ENCODE measurements around the gene SELENOF. TPM values are rescaled to one million over a fixed set of nuclear protein-coding genes. Genes with fewer than 3 reads are reported as not detected.

Gene SELENOF
- total RNA-seq: 71.7 TPM
- long read RNA-seq, transcript SELENOF-201 (5 exons, 1,781 nt): major isoform, 45 of 51 reads
- long read RNA-seq, partial matches to known transcripts: 0 of 51 reads
- long read RNA-seq, other reads (novel, unspliced or antisense): 2 of 51 reads

DNA sequence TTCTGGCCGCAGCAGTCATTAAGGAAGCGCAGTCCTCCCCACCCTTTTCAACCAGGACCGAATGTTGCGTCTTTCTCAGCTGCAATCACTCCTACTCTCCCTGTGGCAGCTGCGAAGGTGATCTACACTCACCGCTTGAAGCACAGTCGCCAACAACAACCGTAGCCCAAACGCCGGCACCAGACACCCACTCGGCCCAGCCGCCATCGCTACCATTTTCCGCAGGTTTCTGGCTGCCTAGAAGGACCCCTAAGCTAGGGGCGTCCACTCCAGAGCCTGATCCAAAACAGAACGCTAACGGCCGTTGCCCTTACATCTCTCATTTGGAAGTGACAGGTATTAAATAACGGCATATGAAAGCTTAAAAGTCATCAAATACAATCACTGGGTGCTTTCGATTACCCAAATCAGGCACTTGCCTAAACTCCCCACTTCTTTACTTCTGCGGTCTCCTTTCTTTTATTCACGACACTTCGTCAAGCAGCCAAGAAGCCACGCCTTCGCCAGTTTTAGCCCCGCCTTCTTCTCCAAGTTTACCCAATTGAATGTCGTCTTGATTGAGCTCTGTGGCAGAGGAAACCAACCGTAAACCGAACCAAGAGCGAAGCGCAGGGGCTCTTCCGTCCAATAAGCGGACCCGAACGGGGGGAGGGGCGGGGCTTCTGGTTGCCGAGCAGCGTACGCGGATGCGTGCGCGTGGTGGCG, at the start of gene SELENOF:
Gene SELENOF (minus strand): TSS at position 231 of the 705 bp plus-strand sequence. CDS start 15 bp downstream, at position 216.
- DNase-seq: peak; percentile 99
- intact Hi-C loops (cut with micrococcal nuclease): no loop called here
- peak; percentile 97 for ATAC-seq

- intact Hi-C loops (cut with micrococcal nuclease): no loop called here
- ATAC-seq: no peak
- DNase-seq: no peak
Observed at GRCh38 chr1:86960548-86960947, 46.6 kb upstream of the SELENOF start.

DNA sequence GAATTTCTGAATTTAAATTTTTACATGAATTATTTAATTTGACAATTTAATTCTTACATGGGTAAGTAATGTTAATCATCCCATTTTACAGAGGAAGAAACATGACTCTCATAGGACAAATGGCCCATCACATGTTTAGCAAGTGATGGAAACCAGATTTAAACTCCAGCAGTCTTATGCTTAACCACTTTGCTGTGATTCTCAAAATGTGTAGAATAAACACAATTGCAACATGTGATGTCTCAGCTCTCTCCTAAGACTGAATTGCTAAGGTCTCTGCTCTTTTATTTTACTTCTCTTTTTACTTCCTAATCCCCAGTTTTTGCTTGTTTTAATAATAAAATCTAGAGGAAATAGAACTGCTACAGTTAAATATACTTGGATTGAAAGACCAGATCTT, 43.3 kb upstream of the SELENOF start:
- DNase-seq (no peak), ATAC-seq (no peak)
- intact Hi-C loops (cut with micrococcal nuclease): no loop called here

DNA sequence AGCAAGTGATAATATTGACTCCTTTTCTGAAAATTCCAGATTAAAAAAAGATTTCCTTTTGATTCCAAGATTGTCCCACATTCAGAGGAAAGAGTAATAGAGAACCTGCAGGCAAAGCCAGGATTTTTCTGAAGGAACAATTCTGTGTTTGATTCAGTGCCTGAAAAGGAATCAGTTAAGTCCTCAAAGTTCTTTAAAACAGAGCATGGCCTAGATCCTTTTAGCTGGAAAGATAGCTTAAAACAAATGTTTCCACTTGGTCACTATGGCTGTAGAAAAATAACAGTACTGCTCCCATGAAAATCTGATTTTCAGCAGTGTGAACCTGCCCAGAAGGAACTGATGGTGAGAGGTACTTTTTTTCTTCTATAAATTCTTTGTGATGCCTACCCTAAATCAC, 42.3 kb upstream of the SELENOF start:
- ATAC-seq: no peak

GRCh38 chr1:86955678-86956077, 41.8 kb upstream of the SELENOF start:
- intact Hi-C loops (cut with micrococcal nuclease): no loop called here
- DNase-seq (no peak), ATAC-seq (no peak)

More for the DNA sequence above, 42.3 kb upstream of the SELENOF start:
- intact Hi-C loops (cut with micrococcal nuclease): no loop called here
- DNase-seq: no peak

GRCh38 chr1:86953167-86953566, 39.2 kb upstream of the SELENOF start:
- no peak for ATAC-seq
- DNase-seq: no peak
- intact Hi-C loops (cut with micrococcal nuclease): no loop called here

DNA sequence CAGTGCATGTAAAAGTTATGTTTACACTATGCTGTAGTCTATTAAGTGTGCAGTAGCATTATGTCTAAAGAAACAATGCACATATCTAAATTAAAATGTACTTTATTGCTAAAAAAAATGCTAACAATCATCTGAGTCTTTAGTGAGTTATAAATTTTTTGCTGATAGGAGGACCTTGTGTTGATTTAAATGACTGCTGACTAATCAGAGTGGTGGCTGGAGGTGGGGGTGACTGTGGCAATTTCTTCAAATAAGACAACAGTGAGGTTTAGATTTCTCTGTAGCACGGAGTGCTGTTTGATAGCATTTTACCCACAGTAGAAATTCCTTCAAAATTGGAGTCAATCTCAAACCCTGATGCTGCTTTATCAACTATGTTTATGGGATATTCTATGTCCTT, 37.5 kb upstream of the SELENOF start:
- no peak for ATAC-seq
- DNase-seq: no peak
- intact Hi-C loops (cut with micrococcal nuclease): no loop called here

GRCh38 chr1:86950712-86951419, 36.9 kb upstream of the SELENOF start:
- intact Hi-C loops (cut with micrococcal nuclease): no loop called here
- DNase-seq (no peak), ATAC-seq (no peak)

DNA sequence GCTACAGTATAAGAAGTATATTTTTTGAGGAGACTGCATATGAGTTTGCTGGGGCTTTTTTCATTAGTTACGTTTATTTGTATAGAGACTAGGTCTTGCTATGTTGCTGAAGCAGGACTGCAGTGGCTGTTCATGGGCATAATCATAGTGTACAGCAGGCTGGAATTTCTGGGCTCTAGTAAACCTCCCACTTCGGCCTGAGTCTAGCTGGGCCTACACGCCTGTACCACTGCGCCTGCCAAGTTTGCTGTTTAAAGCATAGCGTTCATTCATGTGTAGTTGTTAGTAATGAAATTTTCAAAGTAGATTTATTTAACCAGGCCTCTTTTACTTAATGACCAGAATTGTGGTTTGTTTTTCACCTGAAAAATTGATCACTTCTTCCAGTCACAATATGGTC, 34.3 kb upstream of the SELENOF start:
- DNase-seq (peak; percentile 47), ATAC-seq (peak; percentile 98)
- intact Hi-C loops (cut with micrococcal nuclease): no loop called here

- intact Hi-C loops (cut with micrococcal nuclease): no loop called here
- DNase-seq (no peak), ATAC-seq (no peak)
Observed at GRCh38 chr1:86942743-86943142, 28.8 kb upstream of the SELENOF start.

DNA sequence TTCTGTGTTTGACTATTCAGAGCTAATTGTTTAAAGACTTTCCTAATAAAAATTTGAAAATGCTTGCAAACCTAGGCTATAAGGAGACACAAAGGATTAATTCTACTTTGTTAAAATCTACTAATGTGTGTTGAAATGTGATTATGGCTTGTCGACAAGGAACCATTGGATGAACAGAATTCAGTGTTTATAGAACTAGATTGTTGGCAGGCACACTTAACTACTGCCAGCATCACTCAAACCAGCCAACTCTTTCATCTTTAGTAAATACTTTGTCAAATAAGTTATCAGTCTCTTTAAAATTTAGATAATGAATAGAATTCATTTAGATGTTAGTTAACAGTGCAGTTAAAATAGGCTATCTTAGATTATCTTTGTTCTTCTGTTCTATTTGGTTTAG, 28.1 kb upstream of the SELENOF start:
- intact Hi-C loops (cut with micrococcal nuclease): no loop called here
- ATAC-seq (no peak), DNase-seq (no peak)

- intact Hi-C loops (cut with micrococcal nuclease): no loop called here
- ATAC-seq: no peak
- no peak for DNase-seq
Observed at GRCh38 chr1:86940599-86940998, 26.7 kb upstream of the SELENOF start.

GRCh38 chr1:86939406-86939805, 25.5 kb upstream of the SELENOF start:
- no peak for DNase-seq
- intact Hi-C loops (cut with micrococcal nuclease): no loop called here
- no peak for ATAC-seq

GRCh38 chr1:86938855-86939254, 24.9 kb upstream of the SELENOF start:
- no peak for DNase-seq
- intact Hi-C loops (cut with micrococcal nuclease): no loop called here
- ATAC-seq: no peak

DNA sequence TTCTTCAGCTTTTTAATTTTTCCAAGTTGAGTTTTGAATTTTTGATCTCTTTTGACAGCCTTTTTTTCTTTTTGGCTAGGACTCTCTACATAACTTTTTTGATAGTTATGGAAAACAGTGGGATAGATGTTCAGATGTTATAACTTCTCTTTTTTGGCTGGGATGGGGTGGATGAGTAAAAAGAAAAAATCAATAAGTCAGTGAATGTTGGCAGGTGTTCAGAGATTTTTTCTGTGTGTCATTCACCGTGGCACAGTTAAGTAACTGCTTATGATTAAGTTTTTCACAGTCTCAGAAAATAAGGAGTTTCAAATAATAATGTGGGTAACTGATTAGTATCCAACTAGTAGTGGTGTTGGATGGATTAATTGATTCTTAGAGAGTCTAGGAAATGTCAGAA, 24.5 kb upstream of the SELENOF start:
- ATAC-seq: no peak
- intact Hi-C loops (cut with micrococcal nuclease): no loop called here

GRCh38 chr1:86933562-86934377, 19.8 kb upstream of the SELENOF start:
- intact Hi-C loops (cut with micrococcal nuclease): no loop called here
- DNase-seq: no peak
- peak; percentile 58 for ATAC-seq

More for the DNA sequence above, 24.5 kb upstream of the SELENOF start:
- no peak for DNase-seq

DNA sequence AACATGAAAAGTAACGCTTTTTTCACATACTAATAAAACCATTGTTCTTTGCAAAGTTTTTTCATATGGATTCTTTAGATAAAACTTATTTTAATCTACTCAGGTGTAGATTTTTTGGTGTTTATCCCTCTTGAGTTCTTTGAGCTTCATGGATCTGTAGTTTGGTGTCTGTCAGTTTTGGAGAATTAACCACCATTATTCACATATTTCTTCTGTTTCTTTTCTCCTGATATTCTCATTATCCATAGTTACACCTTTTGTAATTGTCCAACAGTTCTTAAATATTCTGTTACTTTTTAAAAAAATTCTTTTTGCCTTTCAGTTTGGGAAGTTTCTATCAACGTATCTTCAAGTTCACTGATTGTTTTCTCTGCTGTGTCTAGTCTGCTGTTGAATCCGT, 19.1 kb upstream of the SELENOF start:
- ATAC-seq (no peak), DNase-seq (no peak)
- intact Hi-C loops (cut with micrococcal nuclease): no loop called here

DNA sequence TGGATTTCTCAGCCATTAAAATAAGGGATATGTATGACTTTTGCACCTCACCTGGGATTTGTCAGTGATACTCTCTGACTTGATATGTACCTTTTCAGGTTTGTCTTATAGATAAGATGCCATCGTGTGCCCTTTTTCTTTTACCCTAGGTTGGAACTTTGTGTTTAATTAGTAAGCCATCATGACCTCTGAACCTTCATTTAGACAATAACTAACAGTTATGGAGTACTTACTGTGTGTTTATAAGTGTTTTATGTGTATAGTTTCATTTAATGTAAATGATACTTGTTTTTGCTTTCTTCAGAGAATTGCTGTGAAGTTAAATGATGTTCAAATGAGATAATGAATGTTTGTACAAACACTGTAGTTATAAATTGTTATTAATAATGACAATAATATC, 14.9 kb upstream of the SELENOF start:
- intact Hi-C loops (cut with micrococcal nuclease): no loop called here
- DNase-seq: no peak
- ATAC-seq: no peak

DNA sequence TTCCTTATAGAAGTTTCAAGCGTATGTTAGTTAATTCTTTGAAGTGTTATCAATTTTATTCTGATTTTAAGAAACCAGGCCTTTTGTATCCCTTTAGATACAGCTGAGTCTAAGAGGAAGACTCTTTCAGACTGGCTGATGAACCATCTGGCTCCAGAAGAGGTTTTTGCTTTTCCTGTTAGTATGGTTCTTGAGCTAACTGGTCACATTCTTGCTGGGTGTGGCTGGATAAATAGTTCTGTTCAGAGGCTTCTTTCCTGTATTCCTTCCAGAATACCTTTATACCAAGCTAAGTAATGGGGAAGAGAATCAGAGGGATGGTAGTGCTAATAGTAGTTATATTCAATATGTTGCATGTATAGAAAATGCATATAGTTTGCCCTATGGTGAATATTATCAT, 13.0 kb upstream of the SELENOF start:
- intact Hi-C loops (cut with micrococcal nuclease): no loop called here
- no peak for ATAC-seq
- DNase-seq: no peak

DNA sequence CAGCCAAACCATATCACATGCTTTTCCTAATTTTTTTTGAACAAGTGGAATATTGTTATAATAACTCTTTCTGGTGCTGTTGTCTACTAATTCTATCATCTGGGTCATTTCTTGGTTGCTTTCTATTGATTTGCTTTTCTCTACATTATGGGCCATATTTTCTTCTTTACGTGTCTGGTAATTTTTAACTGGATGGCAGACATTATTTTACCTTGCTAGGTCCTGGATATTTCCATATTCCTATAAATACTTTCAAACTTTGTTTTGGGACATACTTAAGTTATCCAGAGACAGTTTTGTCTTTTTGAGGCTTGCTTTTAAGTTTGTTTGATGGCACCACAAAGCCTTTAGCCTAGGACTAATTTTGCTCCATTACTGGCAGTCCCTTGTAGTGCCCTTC, 11.8 kb upstream of the SELENOF start:
- intact Hi-C loops (cut with micrococcal nuclease): no loop called here
- DNase-seq (no peak), ATAC-seq (no peak)
